Stimulated activated naive CD4-positive, alpha-beta T cell treated with Interleukin-2 at 50 U/mL for 16 hours (primary cell): ENCODE results near the gene SPA17.
A peak's percentile ranks its signal among the peaks of the same experiment; 100 is the strongest.

Experiments used
- DNase-seq: peaks from one replicate; lab custom pipeline; 2025; lab: John Stamatoyannopoulos, UW

The SPA17 gene

DNA sequence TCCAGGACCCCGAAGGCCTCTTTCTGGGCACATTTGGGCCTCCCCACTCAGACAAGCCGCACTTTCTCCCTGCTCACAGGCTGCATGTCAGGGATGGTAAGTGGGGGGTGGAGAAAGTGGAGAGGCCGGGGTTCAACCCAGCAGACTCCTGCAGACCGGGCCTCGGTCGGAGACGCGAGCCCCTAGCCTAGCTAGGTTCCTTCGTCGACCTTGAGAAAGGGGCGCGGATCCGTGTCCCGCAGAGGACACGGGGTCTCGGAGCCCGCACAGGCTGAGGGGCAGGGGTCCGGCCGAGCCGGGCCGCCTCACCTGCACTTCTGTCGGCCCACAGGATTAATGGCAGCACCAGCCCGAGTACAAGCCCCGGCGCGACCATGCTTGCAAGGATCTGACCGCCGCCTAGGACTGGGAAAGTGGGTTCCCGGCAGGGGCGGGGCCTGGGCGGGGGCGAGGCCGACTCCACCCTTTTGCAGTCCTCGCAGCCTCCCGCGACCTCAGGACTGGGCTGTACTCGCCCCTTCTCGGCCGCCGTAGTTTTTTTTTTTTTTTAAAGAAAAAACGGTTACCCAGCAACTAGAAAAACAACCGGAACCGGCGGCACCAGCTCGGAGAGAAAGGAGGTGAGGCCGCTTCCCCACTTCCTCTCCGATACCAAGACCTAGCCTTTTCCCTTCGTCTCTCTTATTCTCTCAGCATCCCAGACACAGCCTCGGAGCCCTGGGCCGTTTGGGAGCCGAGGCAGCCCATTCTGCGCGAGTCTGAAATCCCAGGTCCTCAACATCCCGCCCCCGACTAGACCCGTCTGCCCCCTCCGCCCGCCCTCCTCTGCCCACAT is at the start of gene SPA17, which contains the start of gene SIAE:
SPA17 (plus strand) TSS at position 572 of the 835 bp plus-strand sequence. CDS start 1,361 bp downstream, outside the sequence.
SIAE (minus strand) TSS at position 407 of the 835 bp plus-strand sequence; CDS start at position 376, 31 bp downstream.
- peak; percentile 83 for DNase-seq

DNA sequence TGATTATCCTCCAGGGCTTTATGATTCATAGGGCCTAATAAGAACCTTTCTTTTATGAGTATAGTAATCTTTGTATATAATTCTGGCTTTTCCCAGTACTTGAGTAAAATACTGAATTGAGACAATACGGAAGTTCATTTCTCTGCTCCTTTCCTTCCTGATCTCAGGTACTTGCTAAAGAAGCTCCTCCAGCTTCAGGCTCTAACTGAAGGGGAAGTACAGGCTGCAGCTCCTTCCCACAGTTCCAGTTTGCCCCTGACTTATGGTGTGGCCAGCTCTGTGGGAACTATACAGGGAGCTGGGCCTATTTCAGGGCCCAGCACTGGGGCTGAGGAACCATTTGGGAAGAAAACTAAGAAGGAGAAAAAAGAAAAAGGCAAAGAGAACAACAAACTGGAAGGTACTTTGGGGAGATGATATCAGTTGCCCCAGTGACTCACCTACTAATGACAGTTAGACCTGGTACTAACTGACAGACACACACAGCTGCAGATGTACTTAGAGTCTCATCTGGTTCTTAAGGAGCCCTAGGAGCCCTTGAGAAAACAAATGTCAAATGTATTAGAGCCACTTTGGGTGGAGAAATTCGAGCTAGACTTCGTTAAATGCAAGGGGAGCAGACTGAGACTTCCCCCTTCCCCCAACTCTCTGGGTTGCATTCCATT is 48.1 kb upstream of the SPA17 start:
- no peak for DNase-seq

- DNase-seq, result no peak
Observed at GRCh38 chr11:124627546-124627945, 46.2 kb upstream of the SPA17 start.

- DNase-seq, result no peak
Observed at GRCh38 chr11:124629961-124630360, 43.7 kb upstream of the SPA17 start.

DNA sequence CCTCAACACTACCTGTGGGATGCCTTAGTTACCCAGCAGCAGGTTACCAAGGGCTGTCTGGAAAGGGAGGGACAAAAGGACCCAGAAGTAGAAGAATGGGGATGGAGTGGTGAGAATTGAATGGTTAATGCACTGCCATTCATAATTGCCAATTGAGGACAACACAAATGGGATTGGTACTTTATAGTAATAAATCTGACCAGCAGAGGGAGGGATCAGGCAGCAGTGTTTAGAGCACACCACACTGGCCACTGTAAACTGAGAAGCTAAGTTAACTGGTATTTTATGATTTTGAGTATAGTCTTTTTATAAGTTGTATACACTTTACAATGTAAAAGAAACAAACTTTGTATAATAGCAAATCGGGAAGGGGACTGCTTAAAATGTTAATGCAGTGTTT is 40.3 kb upstream of the SPA17 start:
- no peak for DNase-seq

DNA sequence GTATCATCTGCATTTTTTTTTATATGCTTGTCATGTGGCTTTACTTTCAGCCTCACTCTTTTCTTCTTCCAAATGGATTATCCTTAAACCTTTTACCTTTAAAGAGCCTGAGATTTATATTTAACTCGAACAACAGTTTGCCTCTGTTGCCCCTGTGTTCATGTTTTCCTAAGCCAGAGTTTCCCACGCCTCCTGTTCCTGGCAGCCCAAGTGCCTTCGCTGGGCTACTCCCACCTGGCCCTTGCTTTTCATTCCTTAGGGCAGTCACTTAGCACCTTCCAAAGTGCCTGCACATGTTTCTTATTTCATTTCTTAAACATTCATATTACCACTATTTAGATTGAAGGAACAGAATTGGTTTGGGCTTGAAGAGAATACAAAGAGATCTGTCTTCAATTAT is 37.8 kb upstream of the SPA17 start:
- no peak for DNase-seq

GRCh38 chr11:124638500-124638899 is 35.2 kb upstream of the SPA17 start:
- DNase-seq, result no peak

- DNase-seq, result no peak
Observed at GRCh38 chr11:124639186-124639585, 34.5 kb upstream of the SPA17 start.

DNA sequence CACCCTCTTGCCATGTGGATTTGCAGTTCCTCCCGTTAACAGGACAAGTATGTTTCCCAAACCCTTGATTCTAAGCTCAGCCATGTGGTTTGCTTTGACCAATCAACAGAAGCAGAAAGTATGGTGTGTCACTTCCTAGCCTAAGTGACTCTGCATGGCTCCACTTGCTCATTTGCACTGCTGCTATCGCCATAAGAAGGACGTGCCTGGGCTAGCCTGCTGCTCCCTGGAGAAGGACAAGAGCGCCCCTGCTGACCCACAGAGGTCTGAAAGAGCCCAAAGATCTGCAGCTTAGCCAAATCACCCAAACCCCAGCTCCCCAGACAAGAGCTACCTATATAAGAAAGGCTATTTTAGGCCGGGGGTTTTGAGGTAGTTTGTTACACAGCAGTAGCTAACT is 33.0 kb upstream of the SPA17 start:
- DNase-seq, result no peak

GRCh38 chr11:124642628-124643027 is 31.1 kb upstream of the SPA17 start:
- DNase-seq, result no peak

DNA sequence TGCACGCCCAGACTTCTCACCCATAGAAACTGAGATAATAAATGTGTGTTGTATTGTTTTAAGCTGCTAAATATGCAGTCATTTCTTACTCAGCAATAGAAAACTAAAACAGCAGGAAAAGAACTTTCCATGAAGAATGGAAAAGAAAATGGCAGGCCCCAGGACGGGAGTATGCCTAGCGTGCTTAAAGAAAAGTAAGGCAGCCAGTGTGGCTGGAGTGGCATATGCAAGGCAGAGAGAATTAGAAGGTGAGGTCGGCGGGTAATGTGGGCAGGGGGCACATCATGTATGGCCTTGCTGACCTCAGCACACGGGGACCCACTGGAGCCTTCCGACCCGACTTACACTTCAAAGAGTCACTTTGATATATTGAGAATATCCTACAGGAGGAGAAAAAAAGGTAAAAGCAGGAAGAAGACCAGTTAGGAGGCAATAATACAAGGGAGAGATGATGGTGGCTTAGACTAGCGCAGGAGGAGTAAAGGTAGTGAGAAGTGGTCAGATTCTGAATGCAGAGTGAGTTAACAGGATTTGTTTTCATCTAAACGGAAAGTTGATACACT is 30.6 kb upstream of the SPA17 start:
- DNase-seq, result no peak

DNA sequence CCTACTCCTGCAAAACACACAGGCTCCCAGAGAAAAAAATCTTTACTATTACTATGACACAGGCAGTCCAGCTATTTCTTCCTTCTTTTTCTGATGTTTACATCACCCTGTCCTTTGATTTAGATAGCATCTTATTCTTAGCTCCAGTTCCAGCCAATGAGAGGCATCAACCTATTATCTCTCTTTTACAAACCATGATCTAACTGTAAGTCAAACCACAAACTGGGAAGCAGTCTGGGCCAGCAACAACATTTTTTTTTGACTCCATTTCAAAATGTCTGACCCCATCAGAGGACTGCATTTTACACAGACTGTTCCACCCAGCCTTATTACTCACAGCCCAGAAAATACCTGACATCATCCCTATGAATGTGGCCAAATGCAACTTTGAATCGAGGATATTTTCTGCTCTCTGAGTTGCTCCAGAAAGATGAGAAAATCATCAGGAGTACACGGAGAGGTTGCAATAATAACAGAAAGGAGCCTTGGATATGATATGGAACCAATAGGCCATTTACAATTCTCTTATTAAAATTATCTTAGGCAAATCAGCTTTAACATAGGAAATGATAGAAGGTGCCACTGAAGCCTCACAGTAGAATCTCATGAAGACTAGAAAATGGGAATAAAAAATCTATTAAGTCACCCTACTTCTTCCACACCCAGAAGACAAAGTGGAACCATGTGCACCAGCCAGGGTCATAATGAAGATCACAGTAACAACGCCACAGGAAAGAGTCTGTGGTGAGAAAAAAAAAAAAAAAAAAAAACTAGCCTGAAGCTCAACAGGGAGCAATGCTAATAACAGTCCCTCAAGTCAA is 29.9 kb upstream of the SPA17 start:
- DNase-seq, result no peak

- peak; percentile 3 for DNase-seq
Observed at GRCh38 chr11:124644426-124645280, 29.1 kb upstream of the SPA17 start.

DNA sequence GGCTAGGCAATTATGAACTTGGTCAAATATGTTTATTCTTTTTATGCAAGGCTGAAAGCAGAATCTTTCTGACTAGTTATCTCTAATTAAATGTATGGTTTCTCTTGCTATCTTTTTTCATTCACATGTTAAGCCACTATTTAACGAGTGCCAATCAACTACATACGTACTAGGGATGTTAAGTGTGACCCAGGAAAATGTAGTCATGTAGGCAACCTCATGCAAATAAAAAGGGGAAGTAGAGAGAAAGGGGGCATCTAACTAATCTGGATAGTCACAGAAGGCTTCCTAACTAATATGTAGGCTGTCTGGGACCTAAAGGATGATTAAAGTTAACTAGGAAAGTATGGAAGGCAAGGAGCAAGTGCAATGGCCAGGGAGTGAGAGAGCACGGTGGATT is 27.6 kb upstream of the SPA17 start:
- DNase-seq, result no peak

- no peak for DNase-seq
Observed at GRCh38 chr11:124648610-124649009, 25.1 kb upstream of the SPA17 start.

DNA sequence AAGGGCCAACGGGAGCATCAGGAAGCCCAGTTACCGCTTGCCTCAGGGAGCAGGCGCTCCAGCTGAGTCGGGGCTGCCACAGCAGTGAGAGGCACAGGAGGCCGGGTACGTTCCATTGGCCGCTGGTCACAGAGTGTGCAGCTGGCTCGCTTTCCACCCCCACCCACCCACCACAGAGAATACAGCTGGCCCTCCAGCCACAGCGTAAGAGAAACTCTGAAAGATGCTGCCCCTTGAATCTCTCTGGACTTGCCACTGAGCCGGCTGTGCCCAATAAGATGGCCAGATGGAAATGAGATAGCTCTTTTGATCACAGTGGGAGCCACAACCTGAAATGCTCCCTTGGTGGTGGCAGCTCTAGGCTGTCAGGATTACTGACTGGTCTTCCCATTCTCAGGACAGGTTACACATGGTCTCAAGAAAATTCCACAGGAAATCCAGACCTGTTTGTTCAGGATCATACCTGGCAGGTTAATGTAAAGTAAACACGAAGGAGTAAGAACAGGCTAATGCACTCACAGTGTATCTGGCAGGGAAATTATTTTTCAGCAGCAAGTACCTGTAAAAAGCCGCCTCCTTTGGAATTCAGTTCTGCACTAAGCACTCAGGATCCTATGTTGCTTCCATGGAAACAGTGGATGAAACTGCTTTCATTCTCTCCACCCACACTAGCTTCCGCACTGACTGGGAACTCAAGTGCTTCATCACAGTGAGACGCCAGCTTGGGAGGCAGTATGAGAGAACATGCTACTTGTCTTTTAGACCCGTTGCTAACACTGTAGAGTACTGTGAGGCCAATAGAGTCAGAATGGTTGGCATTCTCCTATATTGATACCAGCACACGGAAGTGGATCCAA is 16.7 kb upstream of the SPA17 start:
- no peak for DNase-seq

GRCh38 chr11:124657904-124658303 is 15.8 kb upstream of the SPA17 start:
- DNase-seq, result no peak

DNA sequence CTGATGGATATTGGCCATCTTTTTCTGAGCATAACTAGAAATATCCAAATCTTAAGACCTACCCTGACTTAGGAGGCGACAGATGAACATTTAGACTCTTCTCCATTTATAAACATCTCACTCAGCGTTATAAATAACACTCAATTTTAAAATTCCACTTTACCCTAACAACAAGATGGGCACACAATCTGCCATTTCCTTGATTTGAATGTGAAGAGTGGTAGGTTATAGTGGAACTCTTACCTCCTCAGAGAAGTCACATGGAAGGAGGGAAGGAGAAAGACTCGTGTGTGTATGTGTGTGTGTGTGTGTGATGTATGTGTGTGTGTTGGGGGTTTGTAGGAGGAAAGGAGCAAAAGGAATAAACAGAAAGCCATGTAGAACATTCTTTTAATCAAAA is 15.2 kb upstream of the SPA17 start:
- no peak for DNase-seq

- no peak for DNase-seq
Observed at GRCh38 chr11:124658986-124659385, 14.7 kb upstream of the SPA17 start.

GRCh38 chr11:124661553-124661952 is 12.2 kb upstream of the SPA17 start:
- no peak for DNase-seq
